Myocyte (in vitro differentiated cells): ENCODE data around the gene ZNHIT6. TPM values are rescaled to one million over a fixed set of nuclear protein-coding genes. Genes with fewer than 3 reads are reported as not detected.
"Not testable (repeated sequence)": the region's sequence is repeated elsewhere in the genome, so short reads cannot be mapped to it uniquely, and the experiment has no call there.

Experiments used
- DNase-seq: peaks from one replicate; pipeline ENCODE4 v3.0.0-alpha.2; 2012; ENCODE audit warnings: low read depth
- total RNA-seq: library from RNA; depleted of rRNA; stranded (reverse); fragments of >200 nt; gene quantifications from 2 replicates; pipeline ENCODE4 v1.2.3, GENCODE V29; 2014

The ZNHIT6 gene
- total RNA-seq, 1 donor from 2014 or later, result 8.4 TPM

- no peak for DNase-seq
Measured at GRCh38 chr1:85672031-85672660, 36.1 kb downstream of the ZNHIT6 start.

GRCh38 chr1:85665932-85666331, 42.3 kb downstream of the ZNHIT6 start:
- DNase-seq, result no peak

DNA sequence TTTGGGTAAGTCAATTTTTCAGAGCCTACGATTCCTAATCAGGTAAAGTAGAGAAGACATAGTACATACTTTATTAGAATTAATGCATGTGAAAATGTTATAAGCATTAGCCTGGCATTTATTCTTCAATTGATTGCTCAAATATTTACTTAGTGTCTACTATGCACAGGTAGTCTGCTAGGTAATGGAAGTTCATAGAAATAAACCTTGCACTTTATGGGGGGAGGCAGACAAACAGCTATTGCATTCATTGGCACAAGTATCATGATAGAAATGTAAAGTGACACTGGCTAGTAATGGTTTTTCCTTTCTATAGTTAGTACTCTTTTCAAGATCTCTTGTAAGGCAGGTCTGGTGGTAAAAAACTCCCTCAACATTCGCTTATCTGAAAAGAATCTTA, 44.9 kb downstream of the ZNHIT6 start:
- no peak for DNase-seq

GRCh38 chr1:85661767-85662166, 46.5 kb downstream of the ZNHIT6 start:
- peak; percentile 18 for DNase-seq

GRCh38 chr1:85660541-85660940, 47.7 kb downstream of the ZNHIT6 start:
- DNase-seq, result no peak

DNA sequence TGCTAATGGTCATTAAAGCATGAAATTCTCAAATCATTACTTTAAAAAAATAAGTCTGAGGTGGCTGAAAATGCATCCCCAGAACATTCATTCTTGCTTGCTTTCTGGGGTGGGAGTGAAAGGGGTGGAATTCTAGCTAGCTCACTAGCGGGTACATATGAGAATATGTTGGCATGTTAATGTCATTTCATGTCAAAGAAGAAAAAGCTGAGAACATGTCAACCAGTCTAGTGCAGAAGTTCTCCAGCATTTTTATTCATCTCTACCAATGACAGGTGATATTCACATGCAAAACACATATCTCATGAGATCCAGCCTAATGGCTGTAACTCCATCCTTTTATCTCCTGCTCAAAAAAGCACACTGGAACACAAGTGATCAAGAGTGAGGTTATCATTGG, 49.1 kb downstream of the ZNHIT6 start:
- no peak for DNase-seq

GRCh38 chr1:85656948-85657347, 51.3 kb downstream of the ZNHIT6 start:
- DNase-seq, result no peak

DNA sequence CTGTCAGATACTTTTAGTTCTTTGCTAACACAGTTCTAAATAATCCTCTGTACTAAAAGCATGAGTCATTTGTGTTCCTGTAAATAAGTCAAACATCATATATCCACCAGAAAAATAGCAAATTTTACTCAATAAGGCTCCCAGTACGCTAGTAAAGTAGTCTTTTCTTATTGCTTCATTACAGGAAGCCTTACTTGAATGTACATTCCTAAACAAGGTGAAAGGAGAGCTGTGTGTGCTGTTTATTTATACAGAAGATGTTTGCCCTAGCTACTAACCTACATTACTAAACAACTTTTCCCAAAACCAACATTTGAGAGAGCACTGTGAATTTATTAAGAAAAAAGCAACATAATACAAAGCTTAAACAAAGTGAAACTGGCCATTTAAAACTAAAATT, 52.0 kb downstream of the ZNHIT6 start:
- DNase-seq, result no peak

- DNase-seq, result no peak
Measured at GRCh38 chr1:85655315-85655714, 52.9 kb downstream of the ZNHIT6 start.

- DNase-seq, result peak; percentile 8
Measured at GRCh38 chr1:85654066-85654782, 54.0 kb downstream of the ZNHIT6 start.

GRCh38 chr1:85652327-85652726, 55.9 kb downstream of the ZNHIT6 start:
- no peak for DNase-seq

DNA sequence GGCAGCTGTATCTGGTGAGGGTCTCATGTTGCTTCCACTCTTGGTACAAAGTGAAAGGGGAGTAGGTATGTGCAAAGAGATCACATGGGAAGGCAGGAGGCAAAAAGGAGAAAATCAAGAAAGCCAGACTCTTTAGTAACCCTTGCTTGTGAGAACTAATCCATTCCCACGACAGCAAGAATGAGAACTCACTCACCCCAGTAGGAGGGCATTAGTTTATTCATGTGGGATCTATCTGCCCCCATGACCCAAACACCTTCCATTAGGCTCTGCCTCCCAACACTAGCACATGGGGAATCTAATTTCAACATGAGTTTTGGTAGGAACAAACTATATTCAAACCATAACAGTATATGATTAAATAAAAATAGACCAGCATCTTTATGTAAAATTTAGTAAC, 57.6 kb downstream of the ZNHIT6 start:
- no peak for DNase-seq

GRCh38 chr1:85649591-85649990, 58.6 kb downstream of the ZNHIT6 start:
- DNase-seq, result no peak

DNA sequence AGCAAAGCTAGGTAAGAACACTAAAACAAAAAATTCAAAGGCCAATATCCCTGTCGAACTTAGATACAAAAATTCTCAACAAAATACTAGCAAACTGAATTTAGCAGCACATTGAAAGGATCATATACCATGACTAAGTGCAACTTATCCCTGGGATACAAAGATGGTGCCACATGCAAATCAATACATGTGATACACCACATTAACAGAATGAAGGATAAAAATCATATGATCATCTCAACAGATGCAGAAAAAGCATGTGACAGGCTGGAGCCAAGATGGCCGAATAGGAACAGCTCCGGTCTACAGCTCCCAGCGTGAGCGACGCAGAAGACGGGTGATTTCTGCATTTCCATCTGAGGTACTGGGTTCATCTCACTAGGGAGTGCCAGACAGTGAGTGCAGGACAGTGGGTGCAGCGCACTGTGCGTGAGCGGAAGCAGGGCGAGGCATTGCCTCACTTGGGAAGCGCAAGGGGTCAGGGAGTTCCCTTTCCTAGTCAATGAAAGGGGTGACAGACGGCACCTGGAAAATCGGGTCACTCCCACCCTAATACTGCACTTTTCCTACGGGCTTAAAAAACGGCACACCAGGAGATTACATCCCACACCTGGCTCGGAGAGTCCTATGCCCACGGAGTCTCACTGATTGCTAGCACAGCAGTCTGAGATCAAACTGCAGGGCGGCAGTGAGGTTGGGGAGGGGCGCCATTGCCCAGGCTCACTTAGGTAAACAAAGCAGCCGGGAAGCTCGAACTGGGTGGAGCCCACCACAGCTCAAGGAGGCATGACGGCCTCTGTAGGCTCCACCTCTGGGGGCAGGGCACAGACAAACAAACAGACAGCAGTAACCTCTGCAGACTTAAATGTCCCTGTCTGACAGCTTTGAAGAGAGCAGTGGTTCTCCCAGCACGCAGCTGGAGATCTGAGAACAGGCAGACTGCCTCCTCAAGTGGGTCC, 66.4 kb downstream of the ZNHIT6 start:
- DNase-seq, result not testable (repeated sequence)

- DNase-seq, result not testable (repeated sequence)
Measured at GRCh38 chr1:85639920-85640319, 68.3 kb downstream of the ZNHIT6 start.

DNA sequence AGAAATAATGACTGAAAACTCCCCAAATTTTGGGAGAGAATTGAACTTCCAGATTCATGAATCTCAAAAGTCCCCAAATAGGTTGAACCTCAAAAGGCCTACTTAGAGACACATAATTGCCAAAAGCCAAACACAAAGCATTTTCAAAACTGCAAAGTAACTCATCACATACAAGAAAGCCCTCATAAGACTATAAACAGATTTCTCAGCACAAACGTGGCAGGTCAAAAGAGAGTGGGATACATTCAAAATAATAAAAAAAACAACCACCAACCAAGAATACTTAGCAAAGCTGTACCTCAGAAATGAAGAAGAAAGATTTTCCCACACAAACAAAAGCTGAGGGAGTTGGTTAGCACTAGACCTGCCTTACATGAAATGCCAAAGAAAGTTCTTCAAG, 69.8 kb downstream of the ZNHIT6 start:
- no peak for DNase-seq

- no peak for DNase-seq
Measured at GRCh38 chr1:85630493-85630892, 77.7 kb downstream of the ZNHIT6 start.

DNA sequence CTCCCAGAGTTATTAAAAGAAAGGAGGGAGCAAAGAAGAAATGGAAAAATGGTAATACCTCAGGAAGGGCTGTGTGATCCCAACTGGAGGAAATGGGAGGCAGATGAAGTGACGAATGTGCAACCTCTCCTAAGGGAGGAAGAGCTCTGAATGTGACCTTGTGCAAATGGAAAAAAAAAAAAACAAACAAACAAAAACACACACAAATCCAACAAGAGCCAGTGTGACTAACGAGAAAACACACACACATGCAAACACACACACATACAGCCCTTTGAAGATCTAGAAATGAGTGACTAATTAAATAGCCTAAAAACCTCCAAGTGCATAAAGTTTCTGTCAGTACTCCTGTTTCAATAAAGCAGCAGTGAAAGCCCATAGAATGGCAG, 78.7 kb downstream of the ZNHIT6 start:
- no peak for DNase-seq

DNA sequence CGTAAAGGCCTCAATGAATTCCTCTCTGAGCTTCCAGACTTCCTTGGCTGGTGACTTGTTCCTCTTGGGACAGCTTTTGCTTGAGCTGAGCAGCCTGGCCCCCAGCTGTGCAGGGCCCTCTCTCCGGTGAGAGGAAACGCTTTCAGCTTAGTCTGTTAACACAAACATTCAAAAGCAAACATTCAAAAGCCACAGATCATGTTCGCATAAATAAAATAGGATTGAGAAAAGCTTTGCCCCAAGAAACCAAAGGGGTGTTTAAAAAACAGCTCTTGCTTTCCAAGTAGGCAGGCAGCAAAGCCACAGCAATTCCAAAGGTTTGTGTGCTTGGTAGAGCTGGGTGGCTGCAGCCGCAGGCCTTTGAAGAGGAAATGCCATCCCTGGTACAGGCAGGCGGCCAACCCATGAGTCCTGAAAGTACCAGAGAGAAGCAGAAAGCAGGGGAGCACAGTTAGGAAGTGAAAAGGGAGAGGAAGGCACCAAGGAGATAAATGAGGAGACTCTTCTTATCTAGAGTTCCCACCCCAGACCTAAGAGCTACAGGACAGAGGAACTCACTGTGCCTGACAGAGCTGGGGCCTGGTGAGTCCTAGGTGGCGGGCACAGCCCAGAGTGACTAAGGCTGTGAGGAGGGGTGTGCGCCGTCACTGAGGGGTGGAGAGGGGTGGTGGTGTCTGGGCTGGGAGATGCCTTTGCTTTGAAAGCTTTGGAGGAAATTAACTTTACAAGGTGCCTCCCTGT, 79.3 kb downstream of the ZNHIT6 start:
- DNase-seq, result peak; percentile 95

DNA sequence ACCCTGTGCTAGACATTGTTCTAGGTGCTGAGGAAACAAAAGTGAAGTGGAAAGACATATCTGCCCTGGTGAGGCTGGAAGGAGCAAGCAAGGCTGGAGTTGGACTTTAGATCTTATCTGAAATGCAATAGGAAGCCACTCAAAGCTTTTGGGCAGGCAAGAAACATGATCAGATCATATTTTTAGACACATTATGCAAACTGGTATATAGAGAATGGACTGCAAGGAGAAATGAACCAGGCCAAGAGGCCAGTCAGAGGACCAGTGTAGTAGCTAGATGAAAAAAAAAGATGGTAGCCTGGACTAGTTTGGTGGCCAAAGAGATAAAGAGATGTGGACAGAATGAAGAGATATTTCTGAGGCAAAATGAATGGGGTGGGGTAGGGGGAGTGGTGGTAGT, 81.4 kb downstream of the ZNHIT6 start:
- DNase-seq, result peak; percentile 53

DNA sequence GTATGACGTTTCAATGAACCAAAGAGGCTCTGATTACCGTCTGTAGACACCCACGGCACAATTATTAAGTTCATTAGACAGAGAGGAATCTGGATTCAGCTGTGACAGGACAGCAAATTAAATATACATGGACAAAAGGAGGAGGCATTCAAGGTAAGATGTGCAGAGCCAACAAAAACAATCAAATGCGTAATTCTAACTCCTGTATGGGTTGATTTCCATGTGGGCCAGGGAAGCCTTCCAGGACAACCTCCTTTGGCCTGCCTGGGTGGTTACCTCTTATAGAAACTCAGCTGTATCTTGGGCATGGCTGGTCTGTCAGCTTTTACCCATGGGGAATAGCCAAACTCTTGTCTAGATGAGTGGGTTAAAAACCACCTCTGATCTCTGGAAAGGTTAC, 83.9 kb downstream of the ZNHIT6 start:
- DNase-seq, result peak; percentile 15
